SK-N-SH treated with all-trans-retinoic acid at 6 μM for 48 hours (cell line): ENCODE data around the gene GALNT15.

Experiments used
- ARNTL ChIP-seq: fragments of 450-650 bp; formaldehyde crosslinking; IDR thresholded peaks from 2 replicates; pipeline ENCODE4 v1.5.0; 2020; ENCODE audit warnings: low read depth, mild to moderate bottlenecking, moderate library complexity, borderline replicate concordance
- ESRRG ChIP-seq: fragments of 250-450 bp; sonication (Bioruptor Pico); IDR thresholded peaks from 2 replicates; pipeline ENCODE4 v1.6.1; 2021; ENCODE audit warnings: mild to moderate bottlenecking
- RARB ChIP-seq: fragments of 250-450 bp; sonication (Bioruptor Pico); IDR thresholded peaks from 2 replicates; pipeline ENCODE4 v1.8.0; 2021; ENCODE audit warnings: mild to moderate bottlenecking, moderate library complexity
- ZFP3 ChIP-seq: fragments of 250-450 bp; sonication (Bioruptor Pico); IDR thresholded peaks from 2 replicates; pipeline ENCODE4 v1.5.0; 2020; ENCODE audit warnings: mild to moderate bottlenecking, moderate library complexity
- ZFP30 ChIP-seq: fragments of 450-650 bp; formaldehyde crosslinking; IDR thresholded peaks from 2 replicates; pipeline ENCODE4 v1.5.0; 2022; ENCODE audit warnings: mild to moderate bottlenecking, moderate library complexity
- TF ChIP-seq, protein P1 (sequence below): fragments of 250-450 bp; sonication (Bioruptor Pico); IDR thresholded peaks from 2 replicates; pipeline ENCODE4 v1.8.0; 2020; ENCODE audit warnings: mild to moderate bottlenecking, moderate library complexity, borderline replicate concordance

DNA sequence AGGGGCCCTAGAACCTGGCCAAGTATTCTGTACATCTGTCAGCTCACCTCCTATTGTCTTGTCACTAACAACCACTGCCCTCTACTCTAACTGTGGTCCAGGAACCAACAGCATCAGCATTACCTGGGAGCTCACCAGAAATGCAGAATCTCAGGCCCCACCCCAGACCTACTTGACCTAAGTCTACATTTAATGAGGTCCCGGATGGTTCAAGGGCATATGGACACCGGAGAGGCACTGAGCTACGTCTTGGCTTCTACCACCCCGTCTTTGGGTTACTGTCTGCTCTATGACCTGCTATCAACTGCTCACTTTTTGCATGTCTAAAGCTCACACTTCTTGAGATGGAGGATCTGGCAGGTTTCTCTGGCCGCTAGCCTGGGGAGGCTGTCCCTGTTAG lies 8.1 kb downstream of the GALNT15 start:
- TF ChIP-seq, protein P1, sequence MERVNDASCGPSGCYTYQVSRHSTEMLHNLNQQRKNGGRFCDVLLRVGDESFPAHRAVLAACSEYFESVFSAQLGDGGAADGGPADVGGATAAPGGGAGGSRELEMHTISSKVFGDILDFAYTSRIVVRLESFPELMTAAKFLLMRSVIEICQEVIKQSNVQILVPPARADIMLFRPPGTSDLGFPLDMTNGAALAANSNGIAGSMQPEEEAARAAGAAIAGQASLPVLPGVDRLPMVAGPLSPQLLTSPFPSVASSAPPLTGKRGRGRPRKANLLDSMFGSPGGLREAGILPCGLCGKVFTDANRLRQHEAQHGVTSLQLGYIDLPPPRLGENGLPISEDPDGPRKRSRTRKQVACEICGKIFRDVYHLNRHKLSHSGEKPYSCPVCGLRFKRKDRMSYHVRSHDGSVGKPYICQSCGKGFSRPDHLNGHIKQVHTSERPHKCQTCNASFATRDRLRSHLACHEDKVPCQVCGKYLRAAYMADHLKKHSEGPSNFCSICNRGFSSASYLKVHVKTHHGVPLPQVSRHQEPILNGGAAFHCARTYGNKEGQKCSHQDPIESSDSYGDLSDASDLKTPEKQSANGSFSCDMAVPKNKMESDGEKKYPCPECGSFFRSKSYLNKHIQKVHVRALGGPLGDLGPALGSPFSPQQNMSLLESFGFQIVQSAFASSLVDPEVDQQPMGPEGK (CRISPR knock-in tag): no peak
- TF ChIP-seq ZFP30 (CRISPR knock-in tag) (no peak), ESRRG (CRISPR knock-in tag) (no peak), ARNTL (CRISPR knock-in tag) (no peak), RARB (CRISPR knock-in tag) (no peak), ZFP3 (CRISPR knock-in tag) (no peak)
